GM06990 (cell line): Measurements from ENCODE around the gene FAM20C.

Experiments used
- DNase-seq: peaks from one replicate; pipeline ENCODE4 v3.0.0-alpha.2; 2011; ENCODE audit not compliant: insufficient read length; ENCODE audit errors: extremely low read depth
- H3K27me3 ChIP-seq: replicated peaks from 2 replicates; pipeline ENCODE4 v1.6.0; 2011; ENCODE audit warnings: low read length; ENCODE audit not compliant: control insufficient read depth, insufficient read depth
- H3K36me3 ChIP-seq: 2 replicates; pipeline ENCODE4 v1.5.1; 2011; ENCODE audit warnings: low read length; ENCODE audit not compliant: control insufficient read depth, insufficient read depth
- H3K4me3 ChIP-seq: replicated peaks from 2 replicates; pipeline ENCODE4 v1.5.1; 2011; ENCODE audit warnings: low read depth, mild to moderate bottlenecking, control low read depth, low read length
- TF ChIP-seq, protein P1 (sequence below): IDR thresholded peaks from 2 replicates; pipeline ENCODE4 v1.5.1; 2011; ENCODE audit warnings: low read length, control low read depth, mild to moderate bottlenecking, inconsistent platforms; ENCODE audit not compliant: insufficient read depth, poor library complexity, severe bottlenecking

The FAM20C gene

DNA sequence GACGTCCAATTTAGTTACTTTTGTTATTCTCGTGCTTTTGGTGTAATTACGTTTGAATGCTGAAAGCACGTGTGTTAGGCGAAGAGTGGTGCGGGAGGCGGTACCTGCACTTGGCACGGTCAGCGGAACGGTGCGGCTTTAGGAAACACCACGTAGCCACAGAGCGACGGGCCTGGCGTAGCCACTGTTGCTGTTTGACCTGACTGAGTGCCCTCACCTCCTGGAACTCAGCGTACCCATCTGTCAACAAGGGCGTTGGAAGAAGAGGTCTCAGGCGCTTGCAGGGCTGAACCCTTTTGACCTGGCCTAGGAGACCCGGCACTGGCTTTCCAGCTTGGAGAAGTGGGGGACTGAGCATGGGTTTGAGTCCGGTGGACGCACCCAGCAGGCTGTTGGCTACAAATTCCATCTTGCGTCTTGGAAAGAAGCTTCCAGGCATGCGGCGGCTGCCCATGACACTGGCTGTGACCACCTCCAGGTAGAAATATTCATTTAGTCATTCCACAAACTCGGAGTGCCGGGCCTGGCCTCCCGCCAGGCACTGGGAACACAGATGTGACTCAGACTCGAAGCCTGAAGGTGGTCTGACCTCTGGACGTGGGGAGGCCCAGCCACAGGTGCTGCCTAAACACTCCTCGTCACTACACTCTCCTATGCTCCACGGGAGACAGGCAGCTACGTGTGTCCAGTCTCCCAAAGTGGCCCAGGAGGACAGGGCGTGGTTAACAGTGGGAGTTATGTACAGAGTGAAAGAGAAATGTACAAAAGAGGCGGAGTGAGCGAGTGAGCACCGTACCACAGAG is 22.2 kb downstream of the FAM20C start:
- DNase-seq = no peak
- H3K36me3 ChIP-seq = no peaks in the 10 kb centered on the region
- TF ChIP-seq, protein P1, sequence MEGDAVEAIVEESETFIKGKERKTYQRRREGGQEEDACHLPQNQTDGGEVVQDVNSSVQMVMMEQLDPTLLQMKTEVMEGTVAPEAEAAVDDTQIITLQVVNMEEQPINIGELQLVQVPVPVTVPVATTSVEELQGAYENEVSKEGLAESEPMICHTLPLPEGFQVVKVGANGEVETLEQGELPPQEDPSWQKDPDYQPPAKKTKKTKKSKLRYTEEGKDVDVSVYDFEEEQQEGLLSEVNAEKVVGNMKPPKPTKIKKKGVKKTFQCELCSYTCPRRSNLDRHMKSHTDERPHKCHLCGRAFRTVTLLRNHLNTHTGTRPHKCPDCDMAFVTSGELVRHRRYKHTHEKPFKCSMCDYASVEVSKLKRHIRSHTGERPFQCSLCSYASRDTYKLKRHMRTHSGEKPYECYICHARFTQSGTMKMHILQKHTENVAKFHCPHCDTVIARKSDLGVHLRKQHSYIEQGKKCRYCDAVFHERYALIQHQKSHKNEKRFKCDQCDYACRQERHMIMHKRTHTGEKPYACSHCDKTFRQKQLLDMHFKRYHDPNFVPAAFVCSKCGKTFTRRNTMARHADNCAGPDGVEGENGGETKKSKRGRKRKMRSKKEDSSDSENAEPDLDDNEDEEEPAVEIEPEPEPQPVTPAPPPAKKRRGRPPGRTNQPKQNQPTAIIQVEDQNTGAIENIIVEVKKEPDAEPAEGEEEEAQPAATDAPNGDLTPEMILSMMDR = no peak

DNA sequence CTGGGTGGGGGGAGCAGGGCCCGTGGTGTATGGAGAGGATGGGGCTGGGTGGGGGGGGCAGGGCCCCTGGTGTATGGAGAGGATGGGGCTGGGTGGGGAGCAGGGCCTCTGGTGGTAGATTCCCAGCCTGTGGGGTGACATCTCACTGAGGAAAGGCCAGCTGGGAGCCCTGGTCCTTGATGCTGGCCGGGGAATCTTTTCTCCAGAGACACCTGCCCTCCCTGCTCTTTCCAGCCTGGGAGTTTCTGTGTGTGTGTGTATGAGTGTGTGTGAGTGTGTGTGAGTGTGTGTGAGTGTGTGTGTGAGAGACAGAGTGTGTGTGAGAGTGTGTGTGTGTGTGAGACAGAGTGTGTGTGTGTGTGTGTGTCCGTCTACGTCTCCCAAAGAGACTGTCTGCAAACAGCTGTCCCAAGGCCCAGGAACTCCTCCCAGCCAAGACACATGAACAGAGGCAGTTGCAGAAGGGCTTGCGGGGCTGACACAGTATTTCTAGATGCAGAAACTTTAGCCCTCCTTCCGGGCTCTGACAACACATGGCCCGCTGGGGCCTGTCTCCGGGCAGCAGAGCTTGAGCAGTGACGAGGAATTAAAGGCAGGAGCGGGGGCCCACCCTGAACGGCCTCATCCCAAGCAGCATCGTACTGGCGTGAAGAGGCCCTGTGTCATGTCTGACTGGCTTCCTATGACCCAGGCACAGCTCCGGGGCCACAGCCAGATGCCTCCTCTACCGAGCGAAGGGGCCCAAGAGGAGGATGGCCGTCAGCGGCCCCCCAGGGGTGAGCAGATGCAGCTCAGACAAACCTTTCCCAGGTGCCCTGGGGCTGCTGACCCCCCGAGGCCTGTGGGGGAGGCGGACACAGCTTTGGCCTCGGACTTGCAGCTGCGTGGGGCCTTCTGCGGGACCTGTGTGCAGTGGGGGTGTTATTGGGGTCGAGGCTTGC is 24.3 kb downstream of the FAM20C start:
- Histone ChIP-seq H3K36me3 (no peaks in the 10 kb centered on the region), H3K4me3 (no peak overlapping the region), H3K27me3 (no peaks in the 10 kb centered on the region)
- TF ChIP-seq, protein P1 = no peak
- no peak for DNase-seq

More for the DNA sequence above, 22.2 kb downstream of the FAM20C start:
- no peak overlapping the region for H3K4me3 ChIP-seq
- no peaks in the 10 kb centered on the region for H3K27me3 ChIP-seq

DNA sequence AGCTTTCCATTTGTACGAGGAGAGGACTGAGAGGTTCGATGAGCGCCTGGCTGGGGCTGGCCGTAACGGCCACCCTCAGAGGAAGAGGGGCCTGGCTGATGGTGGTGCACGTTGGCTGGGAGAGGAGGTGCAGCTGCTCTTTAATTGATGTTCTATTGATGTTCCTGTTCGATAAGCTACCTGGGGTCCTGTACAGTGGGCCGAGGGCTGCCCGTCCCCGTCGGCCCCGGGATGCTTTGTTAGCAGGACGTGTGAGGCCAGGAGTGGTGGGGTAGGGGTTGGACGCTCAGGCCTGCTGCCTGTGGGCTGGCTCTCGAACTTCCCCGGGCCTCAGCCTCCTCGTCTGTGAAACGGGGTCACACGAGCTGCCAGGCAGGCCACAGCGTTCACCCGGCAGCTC is 25.4 kb downstream of the FAM20C start:
- no peaks in the 10 kb centered on the region for H3K36me3 ChIP-seq
- DNase-seq = no peak
- TF ChIP-seq, protein P1 = no peak
- H3K4me3 ChIP-seq = no peak overlapping the region
- H3K27me3 ChIP-seq = no peaks in the 10 kb centered on the region

DNA sequence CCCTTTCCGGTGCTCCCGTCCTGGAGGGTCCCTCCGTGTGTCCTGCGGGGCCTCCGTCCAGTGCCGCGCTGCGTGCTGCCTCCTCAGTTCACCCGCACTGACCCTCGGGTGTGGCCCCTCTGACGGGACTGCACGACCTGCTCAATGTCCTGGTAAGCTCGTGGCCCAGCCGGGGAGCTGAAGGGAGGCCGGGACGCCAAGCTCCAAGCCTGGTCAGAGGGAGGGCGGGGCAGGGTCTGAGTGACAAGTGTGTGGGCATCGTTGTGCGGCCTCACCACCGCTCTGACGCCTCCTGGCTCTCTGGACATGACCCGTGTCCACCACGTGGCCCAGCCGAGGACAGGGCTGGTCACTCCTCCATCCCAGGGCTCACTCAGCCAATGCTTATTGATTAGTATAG is 25.9 kb downstream of the FAM20C start:
- no peaks in the 10 kb centered on the region for H3K27me3 ChIP-seq
- TF ChIP-seq, protein P1 = no peak
- no peak for DNase-seq
- no peaks in the 10 kb centered on the region for H3K36me3 ChIP-seq
- no peak overlapping the region for H3K4me3 ChIP-seq

DNA sequence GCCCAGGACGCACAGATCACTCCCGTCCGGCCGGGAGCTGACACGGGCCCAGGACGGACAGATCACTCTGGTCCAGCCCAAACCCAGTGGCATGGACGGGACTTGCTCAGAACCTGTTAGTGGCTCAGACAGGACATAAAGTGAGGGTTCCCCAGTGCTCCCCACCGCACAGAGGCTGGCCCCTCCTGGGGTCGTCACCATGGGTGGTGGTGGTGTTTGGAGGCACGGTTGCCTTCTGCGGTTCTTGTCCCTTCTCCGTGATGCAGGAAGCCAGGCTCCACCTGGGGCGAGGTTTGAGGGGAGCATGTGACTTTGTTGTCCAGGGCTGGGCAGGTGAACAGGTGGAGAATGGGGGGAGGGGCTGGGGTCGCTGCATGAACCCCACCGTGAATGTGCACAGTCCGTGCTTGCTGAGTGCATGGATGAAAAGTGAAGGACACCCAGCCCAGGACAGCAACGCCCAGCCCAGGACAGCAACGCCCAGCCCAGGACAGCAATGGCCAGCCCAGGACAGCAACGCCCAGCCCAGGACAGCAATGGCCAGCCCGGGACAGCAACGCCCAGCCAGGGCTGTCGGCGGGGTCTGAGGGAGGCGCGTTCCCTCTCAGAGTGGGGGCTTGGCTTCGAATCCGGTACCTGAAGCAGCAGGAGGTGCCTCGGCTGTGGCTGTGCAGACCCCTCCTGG is 26.7 kb downstream of the FAM20C start:
- Histone ChIP-seq H3K4me3 (no peak overlapping the region), H3K27me3 (no peaks in the 10 kb centered on the region), H3K36me3 (no peaks in the 10 kb centered on the region)
- DNase-seq = no peak
- TF ChIP-seq, protein P1 = no peak
